Hepatic stellate cell (primary cell): Measurements from ENCODE around the gene MYH2.

ENCODE experiments used
- DNase-seq: peaks from one replicate; pipeline ENCODE4 v3.0.0; 2011; ENCODE audit warnings: low spot score

MYH2 gene

GRCh38 chr17:10516065-10516464 is 33.4 kb downstream of the MYH2 start:
- no peak for DNase-seq

DNA sequence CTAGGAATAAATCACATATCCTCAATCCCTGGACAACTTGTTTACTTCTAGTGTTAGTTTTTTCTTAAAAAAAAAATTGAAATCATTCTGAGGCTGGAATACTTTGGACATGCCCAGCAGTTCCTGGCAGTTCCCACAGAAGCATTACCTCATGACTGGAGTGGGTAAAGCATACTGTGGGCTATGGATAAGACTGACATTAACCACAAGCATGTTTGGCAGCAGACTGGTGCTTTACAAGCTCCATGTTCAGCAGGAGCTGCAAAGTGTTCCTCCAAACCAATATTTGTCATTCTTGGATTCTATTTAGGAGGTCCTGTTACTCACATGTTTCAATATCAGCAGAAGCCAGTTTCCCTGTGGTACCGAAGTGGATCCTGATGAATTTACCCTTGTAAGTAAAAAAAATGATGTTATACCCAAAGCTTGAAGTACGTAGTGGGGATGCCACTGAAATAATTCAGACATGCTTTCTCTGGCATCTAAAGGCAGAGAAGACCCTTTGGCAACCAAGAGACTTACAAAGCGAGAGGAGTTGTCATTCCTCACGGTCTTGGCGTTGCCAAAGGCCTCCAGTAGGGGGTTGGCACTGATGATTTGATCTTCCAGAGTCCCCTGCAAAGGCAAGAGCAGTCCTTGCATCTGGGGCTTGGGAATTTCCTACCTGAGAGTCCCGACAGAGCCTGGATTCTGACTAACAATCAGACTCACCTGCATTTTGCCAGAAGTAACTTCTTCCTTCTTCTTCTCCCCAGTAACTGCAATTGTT is 36.0 kb downstream of the MYH2 start:
- no peak for DNase-seq

- no peak for DNase-seq
Observed at GRCh38 chr17:10512856-10513255, 36.6 kb downstream of the MYH2 start.

- no peak for DNase-seq
Observed at GRCh38 chr17:10499950-10500349, 49.5 kb downstream of the MYH2 start.

GRCh38 chr17:10492004-10492403 is 57.5 kb downstream of the MYH2 start:
- no peak for DNase-seq

GRCh38 chr17:10482252-10482651 is 67.2 kb downstream of the MYH2 start:
- DNase-seq = no peak

DNA sequence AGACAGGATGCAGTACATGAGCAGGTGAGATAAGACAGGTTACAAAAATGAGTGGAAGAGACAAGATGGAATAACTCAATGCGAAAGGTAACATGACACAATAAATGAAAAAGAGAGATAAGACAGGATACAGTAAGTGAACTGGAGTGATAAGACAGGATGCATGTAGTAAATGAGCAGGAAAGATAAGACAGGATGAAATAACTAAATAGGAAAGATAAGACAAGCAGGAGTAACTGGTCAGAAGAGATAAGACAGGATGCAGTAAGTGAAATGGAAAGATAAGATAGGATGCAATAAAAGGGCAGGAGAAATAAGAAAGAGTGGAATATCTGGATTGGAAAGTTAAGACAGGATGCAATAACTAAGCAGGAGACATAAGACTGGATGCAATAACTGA is 71.8 kb downstream of the MYH2 start:
- DNase-seq = no peak

GRCh38 chr17:10474536-10474935 is 74.9 kb downstream of the MYH2 start:
- DNase-seq = no peak

DNA sequence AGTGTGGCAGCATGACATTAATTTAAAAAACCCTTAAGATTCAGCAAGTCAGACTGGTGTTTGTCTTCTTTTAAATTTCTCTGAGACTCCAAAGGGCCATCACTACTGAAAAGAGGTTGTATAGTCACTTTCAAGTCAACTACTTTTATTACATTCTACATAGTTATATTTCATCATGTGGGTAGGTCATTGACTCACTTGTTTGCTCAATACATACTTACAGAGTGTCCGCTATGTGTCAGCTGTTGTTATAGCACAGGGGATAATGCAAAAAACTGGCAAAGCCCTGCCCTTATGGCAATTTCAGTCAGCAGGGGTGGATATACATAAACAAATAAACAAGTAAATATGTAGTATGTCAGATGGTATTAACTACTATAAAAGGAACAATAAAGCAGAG is 77.6 kb downstream of the MYH2 start:
- no peak for DNase-seq
